Parathyroid adenoma (tissue), 2 donors: ENCODE measurements around the gene TUBA8.

Experiments
- H2AFZ ChIP-seq: fragments of 300-600 bp; sonication (generic); one replicate; pipeline ENCODE4 v1.7.0; 2017; ENCODE audit warnings: antibody characterized with exemption, mild to moderate bottlenecking
- H3K27ac ChIP-seq: fragments of 300-600 bp; sonication (generic); one replicate; pipeline ENCODE4 v1.7.0; 2017
- H3K27me3 ChIP-seq: fragments of 300-600 bp; sonication (generic); one replicate; pipeline ENCODE4 v1.7.0; 2017; ENCODE audit warnings: low read length; ENCODE audit not compliant: control insufficient read depth, insufficient read depth
- H3K36me3 ChIP-seq: fragments of 300-600 bp; sonication (generic); one replicate; pipeline ENCODE4 v1.7.0; 2017; ENCODE audit warnings: low read length; ENCODE audit not compliant: control insufficient read depth, insufficient read depth
- H3K4me1 ChIP-seq: fragments of 300-600 bp; sonication (generic); one replicate; pipeline ENCODE4 v1.7.0; 2017; ENCODE audit warnings: control low read depth
- H3K4me2 ChIP-seq: fragments of 300-600 bp; sonication (generic); one replicate; pipeline ENCODE4 v1.7.0; 2017; ENCODE audit warnings: low read length
- H3K4me3 ChIP-seq: fragments of 300-600 bp; sonication (generic); one replicate; pipeline ENCODE4 v1.7.0; 2017; ENCODE audit warnings: low read depth, low read length
- H3K79me2 ChIP-seq: fragments of 300-600 bp; sonication (generic); one replicate; pipeline ENCODE4 v1.7.0; 2017; ENCODE audit warnings: control low read depth
- H3K9ac ChIP-seq: fragments of 300-600 bp; sonication (generic); one replicate; pipeline ENCODE4 v1.7.0; 2017; ENCODE audit warnings: mild to moderate bottlenecking
- H3K9me3 ChIP-seq: fragments of 300-600 bp; sonication (generic); one replicate; pipeline ENCODE4 v1.7.0; 2017; ENCODE audit warnings: low read length; ENCODE audit not compliant: control insufficient read depth
- CTCF ChIP-seq: fragments of 300-600 bp; sonication (generic); IDR thresholded peaks from one replicate; pipeline ENCODE4 v1.7.0; 2017; ENCODE audit warnings: antibody characterized with exemption, mild to moderate bottlenecking
- donor health status: primary hyperparathyroidism.

The TUBA8 gene

GRCh38 chr22:18077087-18077638 is 33.4 kb upstream of the TUBA8 start:
- peak overlapping the region; percentile 90 for H3K4me2 ChIP-seq
- H3K79me2 ChIP-seq: peaks cover 4% of the 10 kb centered on the region
- H3K4me3 ChIP-seq: peak overlapping the region; percentile 94
- H3K27me3 ChIP-seq: no peaks in the 10 kb centered on the region
- TF ChIP-seq CTCF: no peak
- H2AFZ ChIP-seq: peak overlapping the region; percentile 65
- peaks cover 4% of the 10 kb centered on the region for H3K4me1 ChIP-seq
- no peaks in the 10 kb centered on the region for H3K36me3 ChIP-seq
- H3K9ac ChIP-seq: no peak overlapping the region
- peak overlapping the region; percentile 59 for H3K27ac ChIP-seq
- H3K9me3 ChIP-seq: no peaks in the 10 kb centered on the region

GRCh38 chr22:18077639-18078328 is 32.8 kb upstream of the TUBA8 start, which contains the start of gene PEX26:
Gene PEX26, plus strand, starts transcription at chr22:18077990. Its CDS starts 387 bp downstream, at chr22:18078377.
- peaks cover 4% of the 10 kb centered on the region for H3K4me1 ChIP-seq
- H3K79me2 ChIP-seq: peaks cover 4% of the 10 kb centered on the region

DNA sequence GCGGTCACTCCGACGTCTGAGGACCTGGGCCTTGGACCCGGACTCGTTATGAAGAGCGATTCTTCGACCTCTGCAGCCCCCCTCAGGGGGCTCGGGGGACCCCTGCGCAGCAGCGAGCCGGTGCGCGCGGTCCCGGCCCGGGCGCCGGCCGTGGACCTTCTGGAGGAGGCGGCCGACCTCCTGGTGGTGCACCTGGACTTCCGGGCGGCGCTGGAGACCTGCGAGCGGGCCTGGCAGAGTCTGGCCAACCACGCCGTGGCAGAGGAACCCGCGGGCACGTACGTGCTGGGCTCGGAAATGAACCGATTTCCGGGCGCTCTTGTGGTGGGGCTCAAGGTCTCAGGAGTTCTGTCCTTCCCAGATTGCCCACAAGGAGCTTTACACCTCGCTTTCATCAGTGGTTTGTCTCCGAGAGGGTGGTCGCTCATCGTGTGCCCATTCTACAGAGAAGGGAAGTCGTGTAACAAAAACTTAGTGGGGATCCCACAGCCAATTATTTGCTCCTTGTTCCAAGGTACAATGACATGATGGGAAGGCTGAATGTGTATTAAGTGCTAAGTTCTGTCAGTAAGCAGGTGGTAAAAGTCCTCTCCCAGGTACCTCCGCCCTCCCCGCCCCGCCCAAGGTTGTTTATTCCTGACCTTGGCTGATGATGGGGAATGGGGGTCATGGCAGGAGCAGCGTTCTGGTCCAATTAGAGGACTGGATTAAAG is 32.1 kb upstream of the TUBA8 start:
- H3K27ac ChIP-seq: no peak overlapping the region
- no peaks in the 10 kb centered on the region for H3K27me3 ChIP-seq
- H3K9me3 ChIP-seq: no peaks in the 10 kb centered on the region
- peak overlapping the region; percentile 94 for H3K4me3 ChIP-seq
- peak overlapping the region; percentile 80 for H2AFZ ChIP-seq
- peak overlapping the region; percentile 28 for H3K9ac ChIP-seq
- H3K36me3 ChIP-seq: no peaks in the 10 kb centered on the region
- peaks cover 4% of the 10 kb centered on the region for H3K4me1 ChIP-seq
- TF ChIP-seq CTCF: no peak
- peaks cover 4% of the 10 kb centered on the region for H3K79me2 ChIP-seq
- H3K4me2 ChIP-seq: peak overlapping the region; percentile 90

More at GRCh38 chr22:18077639-18078328, 32.8 kb upstream of the TUBA8 start, which contains the start of gene PEX26:
- H3K4me3 ChIP-seq: peak within 1 kb of the TSS; percentile 94
- H3K27me3 ChIP-seq: no peaks in the 10 kb centered on the region
- no peaks in the 10 kb centered on the region for H3K9me3 ChIP-seq
- peak within 1 kb of the TSS; percentile 59 for H3K27ac ChIP-seq
- peak within 1 kb of the TSS; percentile 80 for H2AFZ ChIP-seq
- no peaks in the 10 kb centered on the region for H3K36me3 ChIP-seq
- H3K9ac ChIP-seq: peak within 1 kb of the TSS; percentile 28
- H3K4me2 ChIP-seq: peak within 1 kb of the TSS; percentile 90
- no peak for TF ChIP-seq CTCF

- Histone ChIP-seq H3K9me3 (no peaks in the 10 kb centered on the region), H2AFZ (no peak overlapping the region), H3K4me3 (no peak overlapping the region), H3K79me2 (peaks cover 4% of the 10 kb centered on the region), H3K27me3 (no peaks in the 10 kb centered on the region), H3K4me2 (no peak overlapping the region), H3K27ac (no peak overlapping the region), H3K9ac (no peak overlapping the region), H3K36me3 (no peaks in the 10 kb centered on the region), H3K4me1 (peaks cover 4% of the 10 kb centered on the region)
- TF ChIP-seq CTCF: no peak
These were observed 30.8 kb upstream of the TUBA8 start for GRCh38 chr22:18079706-18080233.
